NCI-H446 (cell line): ENCODE results near the gene ETNK2.
A peak's percentile ranks its signal among the peaks of the same experiment; 100 is the strongest.
"Not testable (repeated sequence)": the region's sequence is repeated elsewhere in the genome, so short reads cannot be mapped to it uniquely, and the experiment has no call there.

ENCODE experiments used
- DNase-seq, 2 experiments: peaks; one replicate each; lab custom pipeline; 2025; lab: John Stamatoyannopoulos, UW

ETNK2 gene

GRCh38 chr1:204098683-204099082 is 53.2 kb downstream of the ETNK2 start:
- no peak for DNase-seq

- DNase-seq: no peak
Measured at GRCh38 chr1:204096931-204097330, 54.9 kb downstream of the ETNK2 start.

- DNase-seq: no peak
Measured at GRCh38 chr1:204094856-204095634, 56.8 kb downstream of the ETNK2 start.

- DNase-seq: no peak
Measured at GRCh38 chr1:204094313-204094729, 57.5 kb downstream of the ETNK2 start.

- DNase-seq: no peak
Measured at GRCh38 chr1:204093781-204094180, 58.1 kb downstream of the ETNK2 start.

GRCh38 chr1:204093421-204093717 is 58.5 kb downstream of the ETNK2 start:
- no peak for DNase-seq

- no peak for DNase-seq
Measured at GRCh38 chr1:204092632-204093420, 59.0 kb downstream of the ETNK2 start.

GRCh38 chr1:204091787-204092312 is 60.0 kb downstream of the ETNK2 start:
- no peak for DNase-seq

- no peak for DNase-seq
Measured at GRCh38 chr1:204091066-204091465, 60.8 kb downstream of the ETNK2 start.

GRCh38 chr1:204090132-204090531 is 61.7 kb downstream of the ETNK2 start:
- not testable (repeated sequence) for DNase-seq

- no peak for DNase-seq
Measured at GRCh38 chr1:204089044-204089751, 62.6 kb downstream of the ETNK2 start.

- DNase-seq: no peak
Measured at GRCh38 chr1:204088596-204088995, 63.2 kb downstream of the ETNK2 start.

- DNase-seq: no peak
Measured at GRCh38 chr1:204087893-204088528, 63.8 kb downstream of the ETNK2 start.

GRCh38 chr1:204087181-204087892 is 64.5 kb downstream of the ETNK2 start:
- DNase-seq: no peak

- DNase-seq: no peak
Measured at GRCh38 chr1:204085876-204086275, 66.0 kb downstream of the ETNK2 start.

- DNase-seq: peak; percentile 50 to 68
Measured at GRCh38 chr1:204084247-204084772, 67.5 kb downstream of the ETNK2 start.

- DNase-seq: no peak
Measured at GRCh38 chr1:204083491-204083890, 68.4 kb downstream of the ETNK2 start.

GRCh38 chr1:204081791-204082513 is 69.9 kb downstream of the ETNK2 start:
- no peak for DNase-seq

GRCh38 chr1:204081164-204081790 is 70.6 kb downstream of the ETNK2 start:
- no peak for DNase-seq
